Ishikawa (cell line): Measurements from ENCODE around the gene VIPR2.

ENCODE experiments used
- EGR1 ChIP-seq: IDR thresholded peaks from 2 replicates; pipeline ENCODE4 v1.6.1; 2012
- EP300 ChIP-seq: IDR thresholded peaks from 2 replicates; pipeline ENCODE4 v1.6.1; 2012; ENCODE audit warnings: borderline replicate concordance
- RAD21 ChIP-seq: IDR thresholded peaks from 2 replicates; pipeline ENCODE4 v1.6.1; 2012; ENCODE audit warnings: low read depth
- TAF1 ChIP-seq: IDR thresholded peaks from 2 replicates; pipeline ENCODE4 v1.6.1; 2012; ENCODE audit warnings: low read depth, mild to moderate bottlenecking
- TEAD4 ChIP-seq: IDR thresholded peaks from 2 replicates; pipeline ENCODE4 v1.6.1; 2012
- YY1 ChIP-seq: IDR thresholded peaks from 2 replicates; pipeline ENCODE4 v1.6.1; 2012; ENCODE audit warnings: low read depth
- TF ChIP-seq, protein P1 (sequence below): IDR thresholded peaks from 2 replicates; pipeline ENCODE4 v1.6.1; 2012
- TF ChIP-seq, protein P2 (sequence below): IDR thresholded peaks from 2 replicates; pipeline ENCODE4 v1.6.1; 2012; ENCODE audit warnings: low read depth, mild to moderate bottlenecking

DNA sequence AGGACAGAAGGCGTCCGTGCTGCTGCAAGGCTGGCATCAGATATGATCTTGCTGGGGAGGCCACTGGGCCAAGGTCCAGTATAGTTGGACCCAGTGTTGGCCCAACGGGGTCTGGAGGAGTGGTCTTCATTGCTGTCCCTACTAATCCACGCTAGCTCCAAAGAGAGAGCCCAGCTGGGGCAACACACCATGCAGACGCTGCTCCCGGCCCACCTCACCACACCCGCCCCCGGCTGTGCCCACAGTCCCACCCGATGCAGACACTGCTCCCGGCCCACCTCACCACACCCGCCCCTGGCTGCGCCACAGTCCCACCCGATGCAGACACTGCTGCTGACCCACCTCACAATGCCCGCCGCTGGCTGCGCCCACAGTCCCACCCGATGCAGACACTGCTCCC, 121.5 kb downstream of the VIPR2 start:
- no peak for TF ChIP-seq EGR1
- TF ChIP-seq, protein P1, sequence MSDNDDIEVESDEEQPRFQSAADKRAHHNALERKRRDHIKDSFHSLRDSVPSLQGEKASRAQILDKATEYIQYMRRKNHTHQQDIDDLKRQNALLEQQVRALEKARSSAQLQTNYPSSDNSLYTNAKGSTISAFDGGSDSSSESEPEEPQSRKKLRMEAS: no peak
- TF ChIP-seq, protein P2, sequence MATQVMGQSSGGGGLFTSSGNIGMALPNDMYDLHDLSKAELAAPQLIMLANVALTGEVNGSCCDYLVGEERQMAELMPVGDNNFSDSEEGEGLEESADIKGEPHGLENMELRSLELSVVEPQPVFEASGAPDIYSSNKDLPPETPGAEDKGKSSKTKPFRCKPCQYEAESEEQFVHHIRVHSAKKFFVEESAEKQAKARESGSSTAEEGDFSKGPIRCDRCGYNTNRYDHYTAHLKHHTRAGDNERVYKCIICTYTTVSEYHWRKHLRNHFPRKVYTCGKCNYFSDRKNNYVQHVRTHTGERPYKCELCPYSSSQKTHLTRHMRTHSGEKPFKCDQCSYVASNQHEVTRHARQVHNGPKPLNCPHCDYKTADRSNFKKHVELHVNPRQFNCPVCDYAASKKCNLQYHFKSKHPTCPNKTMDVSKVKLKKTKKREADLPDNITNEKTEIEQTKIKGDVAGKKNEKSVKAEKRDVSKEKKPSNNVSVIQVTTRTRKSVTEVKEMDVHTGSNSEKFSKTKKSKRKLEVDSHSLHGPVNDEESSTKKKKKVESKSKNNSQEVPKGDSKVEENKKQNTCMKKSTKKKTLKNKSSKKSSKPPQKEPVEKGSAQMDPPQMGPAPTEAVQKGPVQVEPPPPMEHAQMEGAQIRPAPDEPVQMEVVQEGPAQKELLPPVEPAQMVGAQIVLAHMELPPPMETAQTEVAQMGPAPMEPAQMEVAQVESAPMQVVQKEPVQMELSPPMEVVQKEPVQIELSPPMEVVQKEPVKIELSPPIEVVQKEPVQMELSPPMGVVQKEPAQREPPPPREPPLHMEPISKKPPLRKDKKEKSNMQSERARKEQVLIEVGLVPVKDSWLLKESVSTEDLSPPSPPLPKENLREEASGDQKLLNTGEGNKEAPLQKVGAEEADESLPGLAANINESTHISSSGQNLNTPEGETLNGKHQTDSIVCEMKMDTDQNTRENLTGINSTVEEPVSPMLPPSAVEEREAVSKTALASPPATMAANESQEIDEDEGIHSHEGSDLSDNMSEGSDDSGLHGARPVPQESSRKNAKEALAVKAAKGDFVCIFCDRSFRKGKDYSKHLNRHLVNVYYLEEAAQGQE: no peak
- no peak for TF ChIP-seq YY1
- TF ChIP-seq EP300: no peak
- TF ChIP-seq TEAD4: no peak
- TF ChIP-seq TAF1: no peak
- TF ChIP-seq RAD21: no peak
